Psoas muscle (tissue), 8 donors: Measurements from ENCODE around the gene MOXD1. TPM values are rescaled to one million over a fixed set of nuclear protein-coding genes. Genes with fewer than 3 reads are reported as not detected.

Experiments
- ATAC-seq, 4 donors: fragments of 200-7000 bp; cut with Tn5 transposase; one replicate each; pipeline ENCODE4 v1.9.1; 2020; ENCODE audit warnings: moderate library complexity in 3 of 4, mild to moderate bottlenecking in 2 of 4
- DNase-seq, 2 donors: peaks; one replicate each; pipeline ENCODE4 v3.0.0-alpha.2; 2020
- H3K27ac ChIP-seq: fragments of 200-600 bp; one replicate; pipeline ENCODE4 v1.8.0; 2022
- H3K27me3 ChIP-seq, 3 donors: fragments of 200-600 bp in 1 of 3; one replicate each; pipeline versions ENCODE4 v1.6.1 to v1.8.0; 2013 to 2022; ENCODE audit warnings: low read length in 2 of 3, mild to moderate bottlenecking in 2 of 3, moderate library complexity in 1 of 3; ENCODE audit not compliant: insufficient read depth in 3 of 3
- H3K36me3 ChIP-seq, 2 donors: fragments of 200-600 bp in 1 of 2; one replicate each; pipeline versions ENCODE4 v1.6.1 to v1.8.0; 2013 to 2022; ENCODE audit warnings: low read depth in 1 of 2, mild to moderate bottlenecking in 1 of 2, moderate library complexity in 1 of 2; ENCODE audit not compliant: insufficient read depth in 1 of 2
- H3K4me1 ChIP-seq: fragments of 200-600 bp; one replicate; pipeline ENCODE4 v1.8.0; 2022
- H3K4me3 ChIP-seq: fragments of 200-600 bp; one replicate; pipeline ENCODE4 v1.8.0; 2022; ENCODE audit warnings: mild to moderate bottlenecking
- H3K9me3 ChIP-seq: fragments of 200-600 bp; one replicate; pipeline ENCODE4 v1.8.0; 2022
- WGBS, 3 donors: extraction: QIAGEN DNeasy Blood & Tissue Kit; methylation state at CpG; one replicate each; pipeline versions ENCODE4 v1.1.6 to v1.1.7; 2013; 5-methylcytosine and 5-hydroxymethylcytosine counted together
- intact Hi-C, 2 donors: fragments of 100-400 bp; cut with DNase I; formaldehyde crosslinking; loops; one replicate each; pipeline versions ENCODE4 v1.11.0 to v1.14.2; 2022
- polyA plus RNA-seq, 3 donors: library from polyadenylated mRNA; stranded (reverse); fragments of 200-250 nt; gene quantifications; one replicate each; pipeline ENCODE4 v1.2.3, GENCODE V29; 2013
- total RNA-seq, 4 donors: library from RNA; stranded (reverse); fragmentation: NEBNext Ultra II Directional in 2 of 4; extraction: Animal tissue kit (Norgen Biotek cat#: 25700) in 2 of 4; gene quantifications; one replicate each; pipeline versions ENCODE4 v1.2.1 to v1.2.4, GENCODE V29; 2021 to 2023
- TF ChIP-seq, protein P1 (sequence below): fragments of 200-600 bp; IDR thresholded peaks from one replicate; pipeline ENCODE4 v1.8.0; 2022; ENCODE audit warnings: antibody characterized with exemption
- donor health status: healthy with polysubstance abuse.
- donor health status: DM: no; HTN: no; CAD: no; lungs with moderate emphysema.
- donor health status: Bipolar disorder and iron deficiency.
- donor health status: healthy.
- donor health status: DM: yes; HTN: yes; CAD: no.
- donor health status: DM: no; HTN: no; CAD: no.
- donor health status: DM: no; HTN: no; CAD: no.
- donor health status: DM: yes; HTN: yes; CAD: no.

The MOXD1 gene
- total and polyA plus RNA-seq, 7 donors: 0.10 to 0.58 (median 0.30) TPM; not detected in 2

DNA sequence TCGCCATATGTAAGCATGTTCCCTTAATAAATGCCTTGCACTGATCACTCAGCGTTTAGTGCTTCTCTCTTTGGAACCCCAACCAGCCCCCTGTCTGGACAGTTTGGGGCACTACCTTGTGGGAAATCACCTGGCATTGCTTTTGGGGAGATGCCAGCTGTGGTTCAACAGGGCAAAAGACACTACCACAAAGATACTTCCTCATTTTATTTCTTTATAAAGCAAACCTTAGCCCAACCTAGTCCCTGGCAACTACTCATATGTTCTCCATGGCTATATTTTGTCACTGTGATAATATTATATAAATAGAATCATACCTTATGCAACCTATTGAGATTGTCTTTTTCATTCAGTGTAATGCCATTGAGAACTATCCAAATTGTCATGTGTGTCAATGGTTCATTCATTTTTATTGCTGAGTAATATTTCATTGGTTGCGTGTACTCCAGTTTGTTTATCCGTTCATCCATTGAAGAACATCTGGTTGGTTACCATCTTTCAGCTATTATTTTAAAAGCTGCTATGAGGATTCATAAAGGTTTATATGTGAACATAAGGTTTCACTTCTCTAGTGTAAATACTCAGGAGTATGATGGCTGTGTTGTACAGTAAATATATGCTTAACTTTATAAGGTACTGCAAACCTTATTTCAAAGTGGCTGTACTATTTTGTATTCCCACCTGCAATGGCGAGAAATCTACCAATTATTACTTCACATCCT, 114.8 kb downstream of the MOXD1 start:
- H3K9me3 ChIP-seq: no peaks in the 10 kb centered on the region
- H3K27ac ChIP-seq: no peak overlapping the region
- ATAC-seq (peak in 3 of 4 donors; percentile 37 to 54 (median 40)), DNase-seq (no peak)
- H3K36me3 ChIP-seq: no peaks in the 10 kb centered on the region
- H3K4me1 ChIP-seq: no peaks in the 10 kb centered on the region
- WGBS, 3 donors: 85 to 90% (median 87%) methylated on average over 5 of the region's 5 CpGs
- no peak overlapping the region for H3K4me3 ChIP-seq
- TF ChIP-seq, protein P1, sequence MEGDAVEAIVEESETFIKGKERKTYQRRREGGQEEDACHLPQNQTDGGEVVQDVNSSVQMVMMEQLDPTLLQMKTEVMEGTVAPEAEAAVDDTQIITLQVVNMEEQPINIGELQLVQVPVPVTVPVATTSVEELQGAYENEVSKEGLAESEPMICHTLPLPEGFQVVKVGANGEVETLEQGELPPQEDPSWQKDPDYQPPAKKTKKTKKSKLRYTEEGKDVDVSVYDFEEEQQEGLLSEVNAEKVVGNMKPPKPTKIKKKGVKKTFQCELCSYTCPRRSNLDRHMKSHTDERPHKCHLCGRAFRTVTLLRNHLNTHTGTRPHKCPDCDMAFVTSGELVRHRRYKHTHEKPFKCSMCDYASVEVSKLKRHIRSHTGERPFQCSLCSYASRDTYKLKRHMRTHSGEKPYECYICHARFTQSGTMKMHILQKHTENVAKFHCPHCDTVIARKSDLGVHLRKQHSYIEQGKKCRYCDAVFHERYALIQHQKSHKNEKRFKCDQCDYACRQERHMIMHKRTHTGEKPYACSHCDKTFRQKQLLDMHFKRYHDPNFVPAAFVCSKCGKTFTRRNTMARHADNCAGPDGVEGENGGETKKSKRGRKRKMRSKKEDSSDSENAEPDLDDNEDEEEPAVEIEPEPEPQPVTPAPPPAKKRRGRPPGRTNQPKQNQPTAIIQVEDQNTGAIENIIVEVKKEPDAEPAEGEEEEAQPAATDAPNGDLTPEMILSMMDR: no peak
- intact Hi-C loops: no loop called here
- peaks cover 0 to 2% (median 0%) of the 10 kb centered on the region in 3 donors for H3K27me3 ChIP-seq

DNA sequence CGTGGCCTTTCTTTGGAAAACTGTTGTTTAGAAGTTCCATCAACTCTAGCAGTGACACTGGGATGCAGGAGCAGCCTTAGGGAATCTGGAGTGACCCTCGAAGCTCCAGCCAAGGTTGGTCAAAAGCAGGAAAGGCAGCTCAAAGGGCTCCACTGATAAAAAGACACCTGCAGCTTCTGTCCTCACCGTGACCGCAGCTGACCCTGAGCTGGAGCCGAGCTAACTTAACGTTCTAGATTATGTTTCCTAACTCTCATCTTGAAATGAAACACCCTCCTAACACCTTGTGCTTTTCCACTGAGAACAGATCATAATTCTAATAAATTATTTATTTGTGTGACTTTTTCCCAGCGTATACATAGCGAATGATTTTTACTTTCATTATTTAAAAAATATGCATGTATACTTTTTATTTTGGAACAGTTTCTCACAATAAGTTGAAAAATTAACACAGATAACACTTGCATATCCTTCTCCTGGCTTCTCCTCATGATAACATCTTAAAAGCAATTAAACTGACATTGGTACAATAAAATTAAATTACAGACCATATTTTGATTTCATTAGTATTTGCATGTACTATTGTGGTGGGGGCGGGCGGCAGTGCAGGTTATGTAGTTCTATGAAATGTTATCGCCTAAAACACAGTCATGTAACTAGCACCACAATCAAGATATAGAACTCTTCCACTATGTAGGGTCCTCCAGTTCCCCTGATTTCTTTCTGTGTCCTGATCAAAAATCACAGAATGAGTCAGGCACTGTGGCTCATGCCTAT, 116.1 kb downstream of the MOXD1 start:
- ATAC-seq (no peak), DNase-seq (no peak)
- no peaks in the 10 kb centered on the region for H3K36me3 ChIP-seq
- 65 to 74% (median 69%) methylated on average over 11 of the region's 11 CpGs for WGBS, 3 donors
- H3K4me1 ChIP-seq: no peaks in the 10 kb centered on the region
- H3K27ac ChIP-seq: no peak overlapping the region
- no peaks in the 10 kb centered on the region for H3K9me3 ChIP-seq
- H3K27me3 ChIP-seq: peaks cover 0 to 2% (median 0%) of the 10 kb centered on the region in 3 donors
- no peak overlapping the region for H3K4me3 ChIP-seq
- intact Hi-C loops: no loop called here
- TF ChIP-seq, protein P1: no peak

DNA sequence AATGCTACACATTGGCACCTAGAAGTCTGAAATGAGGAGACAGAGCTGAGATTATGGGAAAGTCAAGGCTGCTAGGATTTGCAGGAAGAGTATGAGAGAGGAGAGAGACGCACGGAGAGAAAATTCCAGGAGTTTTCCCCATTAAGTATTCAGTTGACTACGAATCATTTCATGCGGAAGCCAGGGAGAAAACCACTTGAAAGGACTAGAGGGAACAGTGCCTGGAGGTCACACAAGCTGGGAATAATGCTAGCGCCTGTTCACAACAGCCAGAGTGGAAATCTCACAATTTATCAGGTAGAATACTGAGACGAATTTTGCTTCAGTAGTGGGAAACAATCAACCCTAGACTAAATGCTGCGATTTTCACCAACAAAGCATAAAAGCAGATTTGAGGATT, 118.6 kb downstream of the MOXD1 start:
- no peak overlapping the region for H3K4me3 ChIP-seq
- TF ChIP-seq, protein P1: no peak
- ATAC-seq: no peak
- H3K27ac ChIP-seq: no peak overlapping the region
- H3K27me3 ChIP-seq: peaks cover 0 to 2% (median 0%) of the 10 kb centered on the region in 3 donors
- 82 to 87% (median 85%) methylated on average over 7 of the region's 7 CpGs for WGBS, 3 donors
- no peaks in the 10 kb centered on the region for H3K4me1 ChIP-seq
- intact Hi-C loops: no loop called here
- DNase-seq: no peak
- H3K36me3 ChIP-seq: no peaks in the 10 kb centered on the region
- no peaks in the 10 kb centered on the region for H3K9me3 ChIP-seq

DNA sequence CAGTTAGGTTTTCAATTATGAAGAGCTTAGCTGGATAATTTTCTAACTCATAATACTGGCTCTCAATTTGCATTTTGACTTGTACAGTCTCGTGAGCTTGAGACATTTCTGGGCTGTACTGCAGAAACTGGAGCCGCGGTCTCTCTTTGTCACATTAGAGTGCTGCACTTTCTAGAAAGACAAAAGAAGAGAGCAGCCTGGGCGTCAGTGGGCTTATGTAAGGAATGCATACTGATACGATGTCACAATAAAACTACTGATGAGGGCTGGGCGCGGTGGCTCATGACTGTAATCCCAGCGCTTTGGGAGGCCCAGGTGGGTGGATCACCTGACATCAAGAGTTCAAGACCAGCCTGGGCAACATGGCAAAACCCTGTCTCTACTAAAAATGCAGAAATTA, 120.8 kb downstream of the MOXD1 start:
- no peak for DNase-seq
- no peak for ATAC-seq
- TF ChIP-seq, protein P1: no peak
- Histone ChIP-seq H3K36me3 (no peaks in the 10 kb centered on the region), H3K4me3 (no peak overlapping the region), H3K4me1 (no peaks in the 10 kb centered on the region), H3K27ac (no peak overlapping the region), H3K27me3 (peaks cover 0 to 2% (median 0%) of the 10 kb centered on the region in 3 donors), H3K9me3 (no peaks in the 10 kb centered on the region)
- 87 to 89% (median 88%) methylated on average over 8 of the region's 8 CpGs for WGBS, 3 donors
- intact Hi-C loops: no loop called here
